NCI-H526 (cell line): ENCODE results near the gene KCNJ6.
"Not testable (repeated sequence)": the region's sequence is repeated elsewhere in the genome, so short reads cannot be mapped to it uniquely, and the experiment has no call there.

ENCODE experiments used
- DNase-seq, 2 experiments: peaks; one replicate each; lab custom pipeline; 2025; lab: John Stamatoyannopoulos, UW

KCNJ6 gene

GRCh38 chr21:37675202-37675801 lies 241.0 kb downstream of the KCNJ6 start:
- DNase-seq = peak; percentile 5 to 81

DNA sequence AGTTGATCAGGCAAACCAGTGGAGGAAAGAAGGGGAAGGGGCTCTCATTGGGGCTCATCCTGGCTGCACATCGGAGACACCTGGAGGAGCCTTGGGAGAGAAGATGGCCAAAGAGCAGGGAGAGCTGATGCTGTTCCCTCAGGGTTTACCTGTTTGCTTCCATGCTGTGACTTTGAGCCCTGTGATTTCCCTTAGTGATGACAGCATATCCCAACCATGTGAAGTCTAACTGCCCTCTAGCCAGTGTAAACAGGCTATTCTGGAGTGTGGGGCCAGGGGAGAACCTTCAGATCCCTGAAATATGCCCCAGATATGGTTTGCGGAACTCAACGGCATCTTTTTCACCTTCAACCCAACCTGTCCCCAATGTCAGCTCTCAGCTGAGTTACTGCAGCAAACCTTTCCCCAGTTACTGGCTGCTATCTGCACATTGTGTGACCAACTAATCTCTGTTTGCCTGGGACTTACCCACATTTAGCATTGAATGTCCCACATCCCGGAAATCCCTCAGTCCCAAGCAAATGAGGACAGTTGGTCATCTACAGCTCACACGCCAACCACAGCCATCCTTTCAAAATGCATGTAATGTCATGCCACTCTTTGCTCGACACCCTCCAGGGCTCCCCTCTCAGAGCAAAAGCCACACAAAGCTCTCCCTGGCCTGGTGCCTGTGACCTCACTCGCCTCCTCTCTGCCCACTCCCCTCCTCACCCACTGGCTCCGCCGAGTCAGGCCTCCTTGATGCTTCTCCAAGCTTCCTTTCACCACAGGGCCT lies 242.3 kb downstream of the KCNJ6 start:
- no peak for DNase-seq

DNA sequence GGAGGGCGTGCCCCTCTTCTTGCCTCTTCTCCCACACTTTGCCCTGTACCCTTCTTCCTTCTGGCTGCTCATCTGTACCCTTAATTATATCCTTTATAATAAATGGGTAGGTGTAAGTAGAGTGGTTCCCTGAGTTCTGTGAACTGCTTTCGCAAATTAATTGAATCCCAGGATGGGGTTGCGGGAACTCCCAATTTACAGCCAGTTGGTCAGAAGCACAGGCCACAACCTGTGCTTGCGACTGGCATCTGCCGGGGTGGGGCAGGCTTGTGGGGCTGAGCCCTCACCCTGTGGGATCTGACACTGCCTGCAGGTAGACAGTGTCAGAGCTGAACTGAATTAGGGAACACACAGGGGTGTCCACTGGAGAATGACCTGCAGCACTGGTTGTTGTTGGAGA lies 244.9 kb downstream of the KCNJ6 start:
- DNase-seq = no peak

DNA sequence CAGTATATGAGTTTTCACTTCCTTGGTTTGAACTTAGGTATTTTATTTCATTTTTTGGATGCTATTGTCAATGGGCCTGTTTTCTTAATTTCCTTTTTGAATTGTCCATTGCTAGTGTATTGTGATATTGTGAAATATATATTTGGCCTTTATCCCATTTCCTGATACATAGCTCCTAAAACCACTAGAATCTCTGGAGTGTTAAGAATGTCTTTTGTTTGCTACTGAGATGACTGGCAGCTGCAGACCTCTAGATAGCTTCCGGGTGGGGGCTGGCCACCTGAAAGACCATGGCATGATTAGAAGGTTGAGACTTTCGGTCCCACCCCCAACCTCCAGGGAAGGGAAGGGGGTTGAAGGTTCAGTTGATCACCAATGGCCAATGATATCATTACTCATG lies 245.4 kb downstream of the KCNJ6 start:
- DNase-seq = no peak

- DNase-seq = no peak
These were observed 247.0 kb downstream of the KCNJ6 start for GRCh38 chr21:37669249-37669648.

DNA sequence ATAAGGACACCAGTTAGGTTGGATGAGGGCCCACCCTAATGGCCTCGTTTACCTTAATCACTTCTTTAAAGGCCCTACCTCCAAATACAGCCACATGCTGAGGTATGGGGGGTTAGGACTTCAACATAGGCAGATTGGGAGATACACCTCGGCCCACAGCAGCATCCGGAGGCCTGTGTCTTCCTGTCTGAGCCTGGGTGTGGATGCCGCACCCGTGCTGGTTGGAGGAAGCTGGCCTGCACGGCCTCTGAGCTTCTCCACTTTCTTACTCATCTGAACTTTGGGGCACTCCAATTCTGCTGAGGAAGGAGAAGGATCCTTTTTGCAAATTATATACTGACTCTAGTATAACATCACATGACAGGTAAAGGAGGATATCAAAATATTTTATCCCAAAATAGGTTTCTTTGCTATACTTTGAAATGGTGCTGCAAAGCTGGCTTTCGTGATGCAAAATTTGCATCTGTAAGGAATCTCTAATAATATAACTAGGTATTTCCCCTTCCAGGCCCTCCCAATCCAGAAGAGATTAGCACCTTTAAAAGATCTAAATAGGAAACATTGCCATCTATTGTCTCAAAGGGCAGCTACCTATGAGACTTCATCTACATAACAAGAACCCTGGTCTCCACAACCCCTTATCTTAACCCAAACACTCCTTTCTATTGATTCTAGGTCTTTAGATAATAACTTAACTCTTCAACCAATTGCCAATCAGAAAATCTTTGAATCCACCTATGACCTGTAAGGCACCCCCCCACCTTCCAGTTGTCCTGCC lies 247.6 kb downstream of the KCNJ6 start:
- DNase-seq = no peak

DNA sequence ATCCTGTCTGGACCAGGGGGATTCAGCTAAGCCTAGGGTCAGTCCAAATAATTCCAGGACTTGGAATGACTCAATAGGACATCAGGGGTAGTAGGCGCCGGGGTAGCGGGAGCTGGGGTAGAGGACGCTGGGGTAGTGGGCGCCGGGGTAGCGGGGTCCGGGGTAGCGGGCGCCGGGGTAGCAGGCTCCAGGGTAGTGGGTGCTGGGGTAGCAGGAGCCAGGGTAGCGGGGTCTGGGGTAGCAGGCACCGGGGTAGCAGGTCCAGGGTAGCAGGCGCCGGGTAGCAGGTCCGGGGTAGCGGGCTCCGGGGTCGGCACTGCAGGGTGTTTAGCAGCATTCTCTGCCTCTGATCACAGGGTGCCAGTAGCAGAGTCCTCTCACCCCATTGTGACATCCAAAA lies 248.9 kb downstream of the KCNJ6 start:
- DNase-seq = no peak

DNA sequence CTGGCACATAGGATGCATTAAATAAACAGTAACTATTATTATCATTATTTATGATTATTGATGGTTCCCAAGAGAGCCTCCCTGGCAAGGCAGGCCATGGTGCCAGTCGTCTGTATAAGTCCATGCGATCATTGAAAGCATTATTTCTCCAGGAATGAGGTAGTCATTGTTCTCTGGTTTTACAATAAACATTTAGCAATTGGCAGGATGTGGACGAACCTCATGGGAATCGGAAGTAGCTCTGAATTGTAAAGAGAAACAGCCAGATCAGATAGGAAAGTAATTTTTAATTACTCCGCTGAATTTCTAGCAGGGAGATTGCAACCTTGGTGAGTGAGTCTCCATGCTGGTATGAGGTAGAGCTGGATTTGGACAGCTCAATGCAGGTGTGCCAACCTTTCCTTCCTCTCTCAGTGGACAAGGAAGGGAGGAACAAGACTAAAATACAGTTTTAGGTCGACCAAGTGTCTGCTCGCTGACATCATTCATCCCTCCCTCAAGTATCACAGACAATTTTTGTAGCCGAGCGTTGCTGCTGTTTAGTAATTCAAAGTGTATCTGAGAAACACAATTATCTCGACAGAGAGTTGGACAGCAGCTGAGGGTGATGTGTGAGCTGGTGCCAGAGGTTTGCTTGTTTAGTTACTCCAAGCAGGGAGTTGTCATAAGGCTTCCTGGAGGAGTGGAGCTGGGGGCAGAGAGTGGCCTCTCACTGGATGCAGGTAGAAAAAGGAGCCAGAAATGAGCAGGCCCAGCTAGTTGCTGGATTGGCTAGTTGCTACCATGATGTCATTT lies 250.8 kb downstream of the KCNJ6 start:
- no peak for DNase-seq

- DNase-seq = not testable (repeated sequence)
These were observed 254.0 kb downstream of the KCNJ6 start for GRCh38 chr21:37662227-37662626.

GRCh38 chr21:37660709-37661108 lies 255.5 kb downstream of the KCNJ6 start:
- DNase-seq = no peak

- no peak for DNase-seq
These were observed 256.4 kb downstream of the KCNJ6 start for GRCh38 chr21:37659874-37660273.

- DNase-seq = no peak
These were observed 257.3 kb downstream of the KCNJ6 start for GRCh38 chr21:37658817-37659458.

DNA sequence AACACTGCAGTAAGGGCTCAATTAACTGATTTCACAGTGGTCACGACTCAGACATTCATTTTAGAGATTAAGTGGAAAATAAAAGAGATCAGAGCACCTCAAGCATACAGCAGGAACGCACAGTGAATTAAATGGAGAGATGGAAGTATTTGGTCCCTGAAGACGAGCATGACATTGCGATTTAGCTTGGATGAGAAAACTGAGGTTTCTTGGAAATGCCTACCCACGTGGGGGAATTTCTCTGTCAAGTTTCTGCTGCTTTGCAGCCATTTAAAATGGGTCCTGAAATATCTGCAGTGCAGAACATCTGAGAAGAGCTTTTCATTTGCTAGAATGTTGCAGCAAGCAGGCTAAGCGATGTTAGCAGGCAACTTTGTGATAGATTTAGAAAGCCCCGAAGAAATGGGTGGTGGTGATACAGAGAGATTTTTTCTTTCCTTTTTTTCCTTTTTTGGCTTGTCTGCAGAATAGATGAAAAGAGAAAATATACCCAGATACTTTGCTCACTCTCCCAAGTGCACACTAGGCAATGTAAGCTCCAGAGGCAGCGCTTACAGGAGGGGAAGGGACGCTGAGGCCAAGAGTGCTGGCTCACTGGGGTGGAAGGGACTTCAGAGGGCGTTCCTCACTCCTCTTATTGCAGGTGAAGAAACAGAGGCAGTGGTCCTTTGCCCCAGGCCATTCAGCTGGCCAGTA lies 258.0 kb downstream of the KCNJ6 start:
- DNase-seq = no peak

- no peak for DNase-seq
These were observed 259.4 kb downstream of the KCNJ6 start for GRCh38 chr21:37656899-37657298.

- DNase-seq = no peak
These were observed 260.5 kb downstream of the KCNJ6 start for GRCh38 chr21:37655611-37656300.

DNA sequence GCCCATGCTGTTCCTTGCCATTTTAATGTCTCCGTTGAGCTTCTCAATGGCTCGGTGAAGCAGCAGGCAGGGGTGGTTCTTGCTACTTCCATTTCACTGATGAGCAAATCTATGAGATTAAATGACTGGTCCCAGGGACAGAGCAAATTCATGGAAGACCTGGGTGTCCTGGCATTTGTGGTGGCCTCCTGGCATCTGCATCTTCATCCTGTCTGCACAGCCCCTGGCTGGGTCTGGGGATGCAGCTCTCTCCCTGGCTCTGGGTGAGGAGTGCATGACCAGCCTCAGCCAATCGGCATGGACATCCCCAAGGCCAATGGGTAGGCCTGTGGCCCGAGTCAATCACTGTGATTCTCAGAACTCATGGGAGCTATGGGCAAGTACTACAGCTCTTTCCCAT lies 261.7 kb downstream of the KCNJ6 start:
- no peak for DNase-seq

DNA sequence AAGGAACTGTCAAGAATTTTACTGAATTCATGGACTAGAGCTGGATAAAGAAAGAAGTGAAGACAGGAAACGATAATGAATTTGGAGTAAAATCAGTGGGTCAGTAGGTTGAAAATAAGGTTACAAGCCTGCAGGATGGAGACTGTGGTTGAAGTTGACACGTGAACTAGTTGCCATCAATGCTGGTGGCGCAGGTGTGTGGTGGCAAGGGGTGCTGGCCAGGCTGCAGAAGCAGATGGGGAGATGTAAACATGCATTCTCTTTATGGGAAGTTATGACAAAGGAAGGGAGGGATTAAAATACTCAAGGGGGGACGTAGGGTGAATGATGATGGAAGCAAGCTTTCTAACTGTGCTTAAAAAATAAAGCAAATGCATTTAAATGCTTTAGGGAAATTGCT lies 263.1 kb downstream of the KCNJ6 start:
- no peak for DNase-seq

- DNase-seq = no peak
These were observed 268.5 kb downstream of the KCNJ6 start for GRCh38 chr21:37647781-37648180.

DNA sequence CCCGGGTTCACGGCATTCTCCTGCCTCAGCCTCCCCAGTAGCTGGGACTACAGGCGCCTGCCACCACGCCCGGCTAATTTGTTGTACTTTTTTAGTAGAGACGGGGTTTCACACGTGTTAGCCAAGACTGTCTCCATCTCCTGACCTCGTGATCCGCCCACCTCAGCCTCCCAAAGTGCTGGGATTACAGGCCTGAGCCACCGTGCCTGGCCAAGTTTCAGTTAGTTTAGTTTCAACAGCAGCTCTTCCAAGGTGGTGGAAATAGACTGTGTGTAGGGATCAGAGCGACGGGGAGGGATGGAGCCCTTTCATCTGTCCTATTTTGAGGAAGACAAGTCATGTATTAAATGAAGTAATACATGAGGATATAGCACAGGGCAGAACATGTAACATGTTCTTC lies 269.5 kb downstream of the KCNJ6 start:
- not testable (repeated sequence) for DNase-seq

- DNase-seq = no peak
These were observed 270.4 kb downstream of the KCNJ6 start for GRCh38 chr21:37645848-37646247.
